GM12874 (cell line): ENCODE results near the gene PP2D1.

Experiments used
- TF ChIP-seq, protein P1 (sequence below): IDR thresholded peaks from 2 replicates; pipeline ENCODE4 v1.5.1; 2011; ENCODE audit warnings: low read depth, mild to moderate bottlenecking, control low read depth, low read length, moderate library complexity; ENCODE audit not compliant: insufficient read depth

PP2D1 gene

DNA sequence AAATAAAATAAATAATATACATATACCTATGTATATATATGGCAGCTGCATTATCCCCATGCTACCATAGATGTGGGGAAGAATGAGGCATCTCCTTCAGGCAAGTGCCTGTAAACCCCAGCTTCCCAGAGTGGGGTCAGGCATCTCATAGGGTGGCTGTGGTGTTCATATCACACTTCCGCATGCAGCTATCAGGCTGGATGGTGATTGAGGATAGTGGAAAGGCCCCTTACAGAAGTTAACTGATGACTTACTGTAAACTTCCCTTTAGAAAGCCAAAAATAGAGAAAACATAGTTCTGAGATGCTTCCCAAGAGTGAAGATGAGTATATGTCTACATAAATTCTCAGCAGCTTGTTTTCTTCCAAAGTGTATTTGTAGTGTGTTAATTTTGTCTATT is 3.5 kb upstream of the PP2D1 start:
- TF ChIP-seq, protein P1, sequence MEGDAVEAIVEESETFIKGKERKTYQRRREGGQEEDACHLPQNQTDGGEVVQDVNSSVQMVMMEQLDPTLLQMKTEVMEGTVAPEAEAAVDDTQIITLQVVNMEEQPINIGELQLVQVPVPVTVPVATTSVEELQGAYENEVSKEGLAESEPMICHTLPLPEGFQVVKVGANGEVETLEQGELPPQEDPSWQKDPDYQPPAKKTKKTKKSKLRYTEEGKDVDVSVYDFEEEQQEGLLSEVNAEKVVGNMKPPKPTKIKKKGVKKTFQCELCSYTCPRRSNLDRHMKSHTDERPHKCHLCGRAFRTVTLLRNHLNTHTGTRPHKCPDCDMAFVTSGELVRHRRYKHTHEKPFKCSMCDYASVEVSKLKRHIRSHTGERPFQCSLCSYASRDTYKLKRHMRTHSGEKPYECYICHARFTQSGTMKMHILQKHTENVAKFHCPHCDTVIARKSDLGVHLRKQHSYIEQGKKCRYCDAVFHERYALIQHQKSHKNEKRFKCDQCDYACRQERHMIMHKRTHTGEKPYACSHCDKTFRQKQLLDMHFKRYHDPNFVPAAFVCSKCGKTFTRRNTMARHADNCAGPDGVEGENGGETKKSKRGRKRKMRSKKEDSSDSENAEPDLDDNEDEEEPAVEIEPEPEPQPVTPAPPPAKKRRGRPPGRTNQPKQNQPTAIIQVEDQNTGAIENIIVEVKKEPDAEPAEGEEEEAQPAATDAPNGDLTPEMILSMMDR = no peak

DNA sequence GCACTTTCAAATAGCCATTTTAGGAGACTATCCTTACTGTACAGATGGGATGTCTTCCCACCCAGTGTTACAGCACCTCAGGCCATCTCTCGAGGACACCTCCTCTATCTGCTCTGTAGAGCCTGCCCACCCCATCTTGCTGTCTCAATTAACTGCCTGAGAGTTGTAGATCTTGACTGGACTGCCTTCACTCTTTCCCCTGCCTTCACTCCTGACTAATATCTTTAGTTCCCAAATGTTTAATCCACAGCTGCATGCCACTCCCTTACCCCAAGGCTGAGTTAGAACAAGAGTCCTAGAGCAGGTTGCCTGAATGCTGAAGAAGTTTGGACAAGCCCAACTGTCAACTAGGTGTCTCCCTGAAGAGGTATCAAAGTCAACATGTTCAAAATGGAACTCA is 1.3 kb upstream of the PP2D1 start:
- TF ChIP-seq, protein P1 = no peak

DNA sequence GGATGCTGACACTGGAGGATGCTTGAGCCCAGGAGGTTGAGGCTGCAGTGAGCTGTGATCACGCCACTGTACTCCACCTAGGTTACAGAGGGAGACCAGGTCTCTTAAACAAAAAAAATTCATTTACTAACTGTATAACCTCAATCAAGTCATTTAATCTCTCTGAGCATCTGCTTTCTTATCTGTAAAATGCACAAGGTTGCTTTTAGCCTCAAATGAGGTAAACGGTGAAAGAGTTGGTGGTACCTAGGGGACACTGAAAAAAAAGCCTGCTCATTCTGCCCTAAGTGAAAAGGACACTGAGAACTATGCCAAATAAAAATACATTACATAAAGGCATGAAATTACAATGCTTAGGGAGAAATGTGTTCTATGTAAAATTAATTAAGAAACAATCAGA is 3.4 kb downstream of the PP2D1 start:
- TF ChIP-seq, protein P1 = no peak

DNA sequence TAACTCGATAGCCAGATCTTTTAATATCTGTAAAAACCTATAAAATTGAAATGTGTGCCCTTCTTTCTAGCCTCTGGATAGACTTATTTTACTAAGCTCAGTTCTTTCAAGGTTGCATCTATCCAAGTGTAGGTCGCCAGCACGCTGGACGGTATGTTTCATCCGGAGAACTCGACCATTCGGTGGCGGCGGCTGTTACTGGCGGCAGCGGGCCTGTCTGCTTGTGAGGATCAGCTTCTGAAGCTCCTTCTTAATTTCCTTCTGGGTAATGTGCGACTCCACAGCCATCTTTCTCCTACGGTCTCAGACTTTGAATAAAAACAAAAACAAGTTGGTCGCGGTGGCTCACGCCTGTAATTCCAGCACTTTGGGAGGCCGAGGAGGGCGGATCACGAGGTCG is 4.1 kb downstream of the PP2D1 start:
- TF ChIP-seq, protein P1 = no peak

DNA sequence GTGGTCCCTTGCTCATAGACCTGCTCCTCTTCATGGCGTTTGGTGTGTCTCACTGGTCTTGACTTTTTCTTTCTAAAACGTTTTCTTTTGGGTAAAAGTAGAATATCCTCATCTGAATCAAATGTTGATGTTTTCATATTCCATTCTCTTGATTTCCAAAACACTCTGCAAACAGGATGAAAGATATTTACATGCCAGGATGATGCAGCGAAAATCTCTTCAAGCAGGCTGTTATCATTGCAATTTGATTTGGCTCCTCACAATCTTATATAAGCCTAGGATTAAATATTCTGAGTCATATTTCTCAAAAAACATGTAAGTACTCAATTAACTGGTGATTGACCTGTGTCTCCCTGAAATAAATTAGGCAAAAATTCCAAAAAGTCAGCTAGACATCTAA is 10.1 kb downstream of the PP2D1 start:
- TF ChIP-seq, protein P1 = no peak

DNA sequence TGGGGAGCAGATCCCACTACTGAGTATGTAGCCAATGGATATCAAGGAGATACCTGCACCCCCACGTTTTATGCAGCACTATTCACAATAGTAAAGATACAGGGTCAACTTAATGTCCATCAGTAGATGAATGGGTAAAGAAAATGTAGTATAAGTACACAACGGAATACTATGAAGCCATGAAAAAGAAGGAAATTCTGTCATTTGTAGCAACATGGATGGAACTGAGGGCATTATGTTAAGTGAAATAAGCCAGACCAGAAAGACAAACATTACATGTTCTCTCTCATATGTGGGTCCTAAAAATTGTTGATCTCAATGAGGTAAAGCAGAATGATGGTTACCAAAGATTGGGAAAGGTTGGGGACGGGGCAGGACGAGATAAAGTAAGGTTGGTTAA is 14.6 kb downstream of the PP2D1 start:
- TF ChIP-seq, protein P1 = no peak

DNA sequence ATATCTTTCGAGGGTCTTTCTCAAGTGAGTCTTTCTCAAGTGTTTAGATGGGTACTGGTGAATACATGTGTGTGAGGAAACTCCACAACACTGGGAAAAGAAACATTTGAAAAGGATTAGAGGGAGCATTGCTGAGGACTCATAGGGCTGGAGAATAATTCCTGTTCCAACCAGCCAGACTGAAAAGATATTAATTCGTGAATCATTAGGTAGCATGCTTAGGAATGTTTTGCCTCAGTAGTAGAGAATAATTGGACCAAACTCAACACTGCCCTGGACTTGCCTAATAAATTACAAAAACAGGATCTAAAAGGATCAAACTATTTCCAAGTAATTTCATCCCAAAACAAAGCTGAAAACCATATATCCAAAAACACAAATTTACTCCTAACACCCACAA is 17.3 kb downstream of the PP2D1 start:
- TF ChIP-seq, protein P1 = no peak

DNA sequence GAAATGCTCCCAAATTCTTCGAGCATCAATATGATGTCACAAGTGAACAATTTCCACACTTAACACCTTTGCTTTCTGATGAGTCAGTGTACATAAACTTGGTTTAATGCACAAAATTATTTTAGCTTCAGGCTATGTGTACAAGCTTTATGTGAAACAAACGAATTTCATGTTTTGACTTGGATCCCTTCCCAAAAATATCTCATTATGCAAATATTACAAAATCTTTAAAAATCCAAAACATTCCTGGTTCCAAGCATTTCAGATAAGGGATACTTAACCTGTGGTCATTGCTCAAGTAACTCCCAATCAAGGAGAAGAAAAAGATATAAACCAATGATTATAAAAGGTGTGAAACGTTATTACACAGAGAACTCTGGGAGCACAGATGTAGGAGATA is 40.0 kb downstream of the PP2D1 start:
- TF ChIP-seq, protein P1 = no peak
